ENCODE measurements around the gene PGR.
"Not testable (repeated sequence)": the region's sequence is repeated elsewhere in the genome, so short reads cannot be mapped to it uniquely, and the experiment has no call there.

PGR gene

GRCh38 chr11:101063706-101064105 is 65.9 kb downstream of the PGR start:
- no peak for DNase-seq

- DNase-seq: no peak
These were observed 68.0 kb downstream of the PGR start for GRCh38 chr11:101061606-101062005.

GRCh38 chr11:101059331-101059730 is 70.3 kb downstream of the PGR start:
- DNase-seq: no peak

DNA sequence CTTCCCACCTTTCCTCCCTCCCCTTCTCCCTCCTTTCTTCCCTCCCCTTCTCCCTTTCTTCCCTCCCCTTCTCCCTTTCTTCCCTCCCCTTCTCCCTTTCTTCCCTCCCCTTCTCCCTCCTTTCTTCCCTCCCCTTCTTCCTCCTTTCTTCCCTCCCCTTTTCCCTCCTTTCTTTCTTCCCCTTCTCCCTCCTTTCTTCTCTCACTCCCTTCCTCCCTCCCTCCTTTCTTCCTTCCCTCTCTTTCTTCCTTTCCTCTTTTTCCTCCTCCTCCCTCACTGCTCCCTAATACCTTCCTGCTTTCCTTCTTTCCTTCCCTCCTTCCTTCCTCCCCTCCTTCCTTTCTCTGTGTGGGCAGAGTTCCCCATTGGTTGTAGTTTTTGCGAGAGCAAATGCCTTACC is 76.1 kb downstream of the PGR start:
- DNase-seq: no peak

GRCh38 chr11:101051677-101052076 is 77.9 kb downstream of the PGR start:
- no peak for DNase-seq

DNA sequence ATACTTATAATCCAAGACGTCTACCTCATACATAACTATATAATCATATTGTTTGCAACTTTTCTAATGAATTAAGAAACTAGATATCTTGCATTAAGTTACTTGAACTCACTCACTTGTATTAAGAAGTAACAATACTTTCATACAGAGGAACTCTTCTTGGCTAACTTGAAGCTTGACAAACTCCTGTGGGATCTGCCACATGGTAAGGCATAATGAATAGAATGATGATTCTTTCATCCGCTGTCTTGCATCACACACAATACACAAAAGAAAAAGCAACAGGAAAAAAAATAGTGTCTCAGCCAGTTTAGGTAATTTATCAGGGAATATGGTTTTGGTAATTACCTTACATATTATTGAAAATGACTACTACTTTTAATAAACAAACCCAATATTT is 79.8 kb downstream of the PGR start:
- no peak for DNase-seq

- DNase-seq: no peak
These were observed 80.5 kb downstream of the PGR start for GRCh38 chr11:101049123-101049522.

- DNase-seq: no peak
These were observed 81.1 kb downstream of the PGR start for GRCh38 chr11:101048479-101048878.

DNA sequence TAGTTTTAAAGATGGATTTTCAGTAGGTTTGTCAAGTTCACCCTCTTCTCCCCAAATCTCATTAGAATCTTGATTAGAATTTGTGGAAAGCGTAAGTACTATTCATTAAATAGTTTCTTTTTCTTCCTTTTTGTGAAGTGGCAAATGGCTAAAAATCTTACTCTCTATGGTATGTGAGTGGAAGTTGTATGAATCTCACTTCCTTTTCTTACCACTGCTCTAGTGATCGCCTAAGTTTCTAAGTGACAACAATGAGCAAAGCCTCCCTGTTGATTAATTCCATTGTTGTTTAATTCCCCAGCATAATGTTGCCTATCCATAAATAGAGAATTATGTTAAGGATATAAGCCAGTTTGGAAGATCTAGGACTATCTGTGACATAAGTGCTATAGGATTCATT is 82.7 kb downstream of the PGR start:
- no peak for DNase-seq

DNA sequence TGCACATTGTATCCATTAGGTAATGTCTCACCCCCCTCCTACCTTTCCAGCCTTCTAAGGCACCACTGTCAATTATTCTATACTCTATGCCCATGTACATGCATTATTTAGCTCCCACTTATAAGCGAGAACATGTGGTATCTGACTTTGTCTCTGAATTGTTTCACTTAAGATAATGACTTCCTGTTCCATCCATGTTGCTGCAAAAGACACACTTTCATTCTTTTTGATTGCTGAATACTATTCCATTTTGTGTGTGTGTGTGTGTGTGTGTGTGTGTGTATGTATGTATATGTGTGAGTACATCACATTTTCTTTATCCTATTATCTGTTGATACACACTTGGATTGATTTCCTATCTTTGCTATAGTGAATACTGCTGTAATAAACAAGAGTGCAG is 84.2 kb downstream of the PGR start:
- DNase-seq: no peak

DNA sequence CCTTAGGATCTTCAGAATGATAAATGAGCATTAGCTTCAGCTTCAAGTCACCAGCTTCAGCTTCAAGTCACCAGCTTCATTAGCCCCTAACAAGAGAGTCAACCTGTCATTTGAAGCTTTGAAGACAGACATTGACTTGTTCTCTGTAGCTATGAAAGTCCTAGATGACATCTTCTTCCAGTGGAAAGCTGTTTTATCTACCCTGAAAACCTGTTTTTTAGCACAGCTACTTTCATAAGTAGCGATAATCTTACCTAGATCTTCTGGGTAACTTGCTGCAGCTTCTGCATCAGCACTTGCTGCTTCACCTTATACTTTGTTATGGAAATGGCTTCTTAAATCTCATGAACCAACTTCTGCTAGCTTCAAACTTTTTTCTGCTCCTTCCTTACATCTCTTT is 85.7 kb downstream of the PGR start:
- no peak for DNase-seq

DNA sequence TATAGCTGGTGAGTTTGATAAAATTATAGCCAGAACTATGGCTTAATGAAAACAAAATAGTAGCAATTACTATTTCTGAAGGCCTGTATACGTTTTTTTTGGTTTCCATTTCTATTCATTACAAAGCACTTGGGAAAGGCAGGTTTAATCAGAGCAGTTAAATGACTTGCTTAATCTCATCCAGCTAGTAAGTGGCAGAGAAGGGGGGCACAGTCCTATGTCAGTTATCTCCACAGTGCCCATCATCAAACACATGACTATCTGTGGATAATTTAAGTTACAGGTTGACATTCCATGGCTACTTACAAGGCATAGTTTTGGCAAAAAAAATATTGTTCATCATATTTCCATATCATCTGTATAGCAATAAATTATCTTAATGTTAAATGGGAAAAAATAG is 93.7 kb downstream of the PGR start:
- DNase-seq: no peak

- no peak for DNase-seq
These were observed 95.5 kb downstream of the PGR start for GRCh38 chr11:101034076-101034475.

DNA sequence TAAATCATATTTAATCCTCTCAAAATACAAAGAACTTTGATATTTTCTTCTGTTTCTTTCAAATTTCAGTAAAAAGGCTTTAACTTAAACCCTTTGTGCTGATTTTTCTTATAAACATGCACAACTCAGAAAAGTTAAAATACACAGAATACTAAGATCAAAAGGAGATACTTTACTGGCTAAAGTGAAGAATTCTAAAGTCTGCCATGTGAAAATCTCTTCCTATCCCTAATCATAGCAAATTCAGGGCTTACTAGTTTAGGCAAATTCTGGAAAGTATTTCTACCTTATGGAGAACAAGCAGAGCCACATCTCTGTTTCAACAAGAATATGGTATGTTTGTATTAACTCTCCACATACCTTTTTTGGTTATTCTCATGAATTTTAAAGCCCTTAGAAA is 96.6 kb downstream of the PGR start:
- no peak for DNase-seq

- DNase-seq: no peak
These were observed 97.9 kb downstream of the PGR start for GRCh38 chr11:101031713-101032112.

- DNase-seq: no peak
These were observed 98.9 kb downstream of the PGR start for GRCh38 chr11:101030692-101031091.

DNA sequence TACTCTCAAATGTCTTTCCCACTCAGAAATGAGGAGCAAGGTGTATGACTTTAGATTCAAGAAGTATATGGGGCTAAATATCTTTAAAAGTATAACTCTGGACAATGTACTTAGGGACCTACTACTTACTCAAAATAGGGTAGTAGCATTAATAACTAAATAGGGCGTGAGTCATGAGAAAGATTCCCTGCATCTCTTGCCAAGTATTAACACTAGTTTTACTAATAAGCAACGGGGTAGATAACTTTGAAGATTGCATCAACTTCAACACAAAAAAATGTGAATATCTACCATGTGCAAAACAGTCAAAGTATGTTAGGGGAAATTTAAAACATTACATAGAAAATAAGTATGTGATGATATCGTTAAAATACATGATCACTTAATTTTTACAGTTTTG is 99.6 kb downstream of the PGR start:
- no peak for DNase-seq

DNA sequence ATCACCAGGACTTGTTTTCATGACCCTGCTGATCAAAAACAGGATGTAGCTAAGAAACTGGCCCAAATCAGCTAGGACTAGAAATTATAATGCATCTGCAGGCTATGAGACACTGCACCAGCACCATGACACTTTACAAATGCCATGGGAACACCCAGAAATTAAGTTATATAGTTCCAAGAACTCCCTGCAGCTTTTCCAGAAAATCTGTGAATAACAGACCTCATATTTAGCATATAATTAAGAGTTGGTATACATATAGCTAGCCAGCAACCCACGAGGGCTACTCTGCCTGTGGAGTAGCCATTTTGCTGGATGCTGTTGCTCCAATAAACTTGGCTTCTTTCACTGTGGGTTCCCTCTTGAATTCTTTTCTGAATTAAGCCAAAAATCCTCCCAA is 101.0 kb downstream of the PGR start:
- DNase-seq: no peak

GRCh38 chr11:101022256-101022655 is 107.4 kb downstream of the PGR start:
- no peak for DNase-seq

DNA sequence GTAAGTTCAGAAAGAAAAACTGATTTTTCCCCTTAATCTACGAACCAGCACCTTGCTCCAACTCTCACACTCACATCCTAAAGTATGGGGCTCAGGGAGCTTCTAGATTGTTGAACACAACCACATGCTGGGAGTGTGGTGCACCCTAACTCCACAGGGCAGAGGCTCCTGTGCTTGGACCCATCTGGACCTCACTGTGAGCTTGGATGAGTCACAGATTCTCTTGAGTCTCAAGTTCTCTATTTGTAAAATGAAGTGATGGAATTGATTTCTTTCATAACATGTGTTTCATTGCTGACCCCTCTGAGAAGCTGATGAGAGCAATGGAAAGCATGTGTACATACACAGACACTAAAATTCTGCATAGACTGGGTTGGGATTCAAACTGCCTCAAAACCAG is 109.7 kb downstream of the PGR start:
- no peak for DNase-seq

GRCh38 chr11:101014600-101015285 is 114.9 kb downstream of the PGR start:
- DNase-seq: no peak

GRCh38 chr11:101013702-101014101 is 115.9 kb downstream of the PGR start:
- not testable (repeated sequence) for DNase-seq

DNA sequence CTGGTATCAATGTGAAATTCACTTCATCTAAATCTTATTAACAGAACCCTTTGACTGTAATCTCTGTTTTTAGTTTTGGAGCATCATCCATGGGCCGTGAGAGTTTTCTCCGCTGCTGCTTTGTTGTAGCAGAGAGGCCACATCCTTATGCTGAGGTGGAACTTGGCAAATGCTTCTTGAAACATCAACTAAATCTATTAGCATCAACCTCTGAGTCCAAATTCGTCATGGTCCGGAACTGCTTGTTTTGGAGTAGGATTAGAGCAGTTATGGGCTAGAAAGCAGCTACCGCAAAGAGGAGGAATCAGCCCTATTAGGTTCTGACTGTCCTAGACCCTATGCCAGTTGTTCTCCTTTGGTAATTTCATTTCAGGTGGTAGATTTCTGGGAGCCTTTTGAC is 117.7 kb downstream of the PGR start:
- no peak for DNase-seq

DNA sequence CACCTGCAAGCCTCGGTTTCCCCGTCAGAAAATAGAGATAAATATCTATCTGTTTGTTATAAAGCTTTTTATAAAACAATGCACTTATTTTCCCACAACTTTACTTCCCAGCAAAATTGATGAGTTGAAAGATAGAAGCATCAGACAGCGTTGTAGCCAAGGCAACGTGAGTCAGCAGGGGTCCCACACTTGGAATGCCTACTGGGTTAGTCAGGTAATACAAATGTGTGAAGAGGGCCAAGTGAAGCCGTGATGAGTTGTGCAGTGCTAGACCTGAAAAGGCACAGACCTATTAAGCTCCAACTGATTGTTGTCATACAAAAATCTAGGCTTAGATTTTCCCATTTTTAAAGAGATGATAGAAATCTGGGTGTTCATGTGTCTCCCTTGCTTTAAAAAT is 118.7 kb downstream of the PGR start:
- DNase-seq: no peak

GRCh38 chr11:101009690-101010055 is 119.9 kb downstream of the PGR start:
- DNase-seq: no peak
